IMR-90 (cell line): ENCODE data around the gene GAL3ST1. TPM values are rescaled to one million over a fixed set of nuclear protein-coding genes. Genes with fewer than 3 reads are reported as not detected.

Experiments used
- ATAC-seq: fragments of 200-7000 bp; cut with Tn5 transposase; 2 replicates; pipeline ENCODE4 v1.9.1; 2020; ENCODE audit warnings: low read depth, mild to moderate bottlenecking, moderate library complexity
- BruUV-seq: library from RNA; stranded (reverse); fragments of 400-500 nt; replicated peaks from 2 replicates; lab custom pipeline; 2021; lab: Mats Ljungman, UMichigan
- CTCF ChIA-PET: fragments of 300-600 bp; formaldehyde crosslinking; extraction: SDS; loops from one replicate; lab custom pipeline; 2021; ENCODE audit warnings: antibody characterized with exemption; lab: Yijun Ruan, JAX
- POLR2A ChIA-PET: fragments of 300-600 bp; sonication (Branson Sonifier 250); formaldehyde crosslinking; loops from one replicate; lab custom pipeline; 2022; ENCODE audit warnings: antibody characterized with exemption; ENCODE audit not compliant: unreplicated experiment; lab: Charles Lee
- DNase-seq: peaks from one replicate; pipeline ENCODE4 v3.0.0; 2013
- H2AFZ ChIP-seq: replicated peaks from 2 replicates; pipeline ENCODE3; 2013; ENCODE audit warnings: low read length, mild to moderate bottlenecking; ENCODE audit not compliant: poor library complexity
- H2AK5ac ChIP-seq: 2 replicates; pipeline ENCODE4 v1.6.1; 2013; ENCODE audit warnings: low read depth, low read length, inconsistent platforms
- H2AK9ac ChIP-seq: replicated peaks from 2 replicates; pipeline ENCODE3; 2013; ENCODE audit warnings: mild to moderate bottlenecking, low read depth, low read length, moderate library complexity; ENCODE audit not compliant: poor library complexity
- H2BK120ac ChIP-seq: 2 replicates; pipeline ENCODE4 v1.6.1; 2013; ENCODE audit warnings: low read depth, low read length, inconsistent platforms
- H2BK15ac ChIP-seq: 3 replicates; pipeline ENCODE4 v1.6.1; 2013; ENCODE audit warnings: low read depth, low read length, inconsistent platforms
- H2BK20ac ChIP-seq: 2 replicates; pipeline ENCODE4 v1.6.1; 2013; ENCODE audit warnings: low read depth, mild to moderate bottlenecking, inconsistent platforms, low read length, moderate library complexity
- H2BK5ac ChIP-seq: 2 replicates; pipeline ENCODE4 v1.6.1; 2013; ENCODE audit warnings: mild to moderate bottlenecking, low read depth, low read length, inconsistent platforms; ENCODE audit not compliant: poor library complexity, severe bottlenecking
- H3K14ac ChIP-seq: replicated peaks from 2 replicates; pipeline ENCODE4 v1.6.1; 2013; ENCODE audit warnings: low read depth, low read length, inconsistent platforms
- H3K18ac ChIP-seq: 2 replicates; pipeline ENCODE4 v1.6.1; 2013; ENCODE audit warnings: low read depth, low read length, control low read depth
- H3K23ac ChIP-seq: 2 replicates; pipeline ENCODE4 v1.6.1; 2013; ENCODE audit warnings: low read depth, low read length, inconsistent platforms
- H3K27ac ChIP-seq: 2 replicates; pipeline ENCODE4 v1.5.1; 2013; ENCODE audit warnings: mild to moderate bottlenecking, control low read depth, low read length; ENCODE audit not compliant: insufficient read depth
- H3K27me3 ChIP-seq: 2 replicates; pipeline ENCODE4 v1.6.1; 2013; ENCODE audit warnings: low read length; ENCODE audit not compliant: control insufficient read depth, insufficient read depth
- H3K36me3 ChIP-seq: 2 replicates; pipeline ENCODE4 v1.6.1; 2013; ENCODE audit warnings: low read length, mixed read lengths; ENCODE audit not compliant: control insufficient read depth, insufficient read depth
- H3K4ac ChIP-seq: 2 replicates; pipeline ENCODE4 v1.6.1; 2013; ENCODE audit warnings: low read depth, low read length, inconsistent platforms
- H3K4me1 ChIP-seq: 2 replicates; pipeline ENCODE4 v1.6.1; 2013; ENCODE audit warnings: low read length, mixed read lengths; ENCODE audit not compliant: control insufficient read depth, insufficient read depth
- H3K4me2 ChIP-seq: 2 replicates; pipeline ENCODE4 v1.6.1; 2013; ENCODE audit warnings: low read depth, mild to moderate bottlenecking, control low read depth, low read length, moderate library complexity
- H3K4me3 ChIP-seq: 2 replicates; pipeline ENCODE4 v1.5.1; 2013; ENCODE audit warnings: low read depth, mild to moderate bottlenecking, control low read depth, low read length, moderate library complexity; ENCODE audit not compliant: insufficient read depth
- H3K56ac ChIP-seq: 2 replicates; pipeline ENCODE4 v1.6.1; 2013; ENCODE audit warnings: low read length, inconsistent platforms; ENCODE audit not compliant: insufficient read depth; ENCODE audit errors: extremely low read depth
- H3K79me1 ChIP-seq, 2 experiments: 2 replicates each; pipeline ENCODE4 v1.6.1; 2013; ENCODE audit warnings: low read length in 2 of 2, inconsistent platforms in 1 of 2, low read depth in 1 of 2
- H3K9ac ChIP-seq: 2 replicates; pipeline ENCODE4 v1.6.1; 2013; ENCODE audit warnings: low read depth, low read length, control low read depth
- H3K9me1 ChIP-seq: 2 replicates; pipeline ENCODE4 v1.6.1; 2013; ENCODE audit warnings: low read length, inconsistent platforms; ENCODE audit not compliant: insufficient read depth
- H3K9me3 ChIP-seq: 2 replicates; pipeline ENCODE4 v1.6.1; 2013; ENCODE audit warnings: low read length; ENCODE audit not compliant: control insufficient read depth, insufficient read depth
- H4K20me1 ChIP-seq: 2 replicates; pipeline ENCODE4 v1.6.1; 2013; ENCODE audit warnings: low read length, inconsistent platforms; ENCODE audit not compliant: insufficient read depth
- H4K5ac ChIP-seq: 2 replicates; pipeline ENCODE4 v1.6.1; 2013; ENCODE audit warnings: mild to moderate bottlenecking, low read depth, low read length, control low read depth
- H4K8ac ChIP-seq, 2 experiments: 2 replicates each; pipeline ENCODE4 v1.6.1; 2013; ENCODE audit warnings: low read depth in 2 of 2, low read length in 2 of 2, control low read depth in 1 of 2, inconsistent platforms in 1 of 2
- H4K91ac ChIP-seq: 2 replicates; pipeline ENCODE4 v1.6.1; 2013; ENCODE audit warnings: low read depth, low read length, inconsistent platforms; ENCODE audit not compliant: insufficient read depth
- BHLHE40 ChIP-seq: fragments of 150-350 bp; IDR thresholded peaks from 2 replicates; pipeline ENCODE4 v1.6.1; 2016; ENCODE audit warnings: mild to moderate bottlenecking, low read depth, low read length
- CEBPB ChIP-seq: IDR thresholded peaks from 2 replicates; pipeline ENCODE4 v1.6.1; 2012; ENCODE audit warnings: low read depth, low read length, improper control_type of control experiment
- CHD1 ChIP-seq: IDR thresholded peaks from 2 replicates; pipeline ENCODE4 v1.6.1; 2012; ENCODE audit warnings: low read depth, low read length, improper control_type of control experiment
- FOS ChIP-seq: fragments of 150-350 bp; IDR thresholded peaks from 2 replicates; pipeline ENCODE4 v1.6.1; 2016; ENCODE audit warnings: low read depth, low read length
- MAFK ChIP-seq: IDR thresholded peaks from 2 replicates; pipeline ENCODE4 v1.6.1; 2012; ENCODE audit warnings: low read depth, low read length, improper control_type of control experiment
- MXI1 ChIP-seq: IDR thresholded peaks from 2 replicates; pipeline ENCODE4 v1.6.1; 2012; ENCODE audit warnings: low read depth, mild to moderate bottlenecking, low read length, moderate library complexity, borderline replicate concordance
- POLR2A ChIP-seq: IDR thresholded peaks from 2 replicates; pipeline ENCODE4 v1.6.1; 2012; ENCODE audit warnings: mild to moderate bottlenecking, low read depth, low read length
- RAD21 ChIP-seq: IDR thresholded peaks from 2 replicates; pipeline ENCODE4 v1.6.1; 2012; ENCODE audit warnings: low read length, improper control_type of control experiment
- RCOR1 ChIP-seq: IDR thresholded peaks from 2 replicates; pipeline ENCODE4 v1.6.1; 2012; ENCODE audit warnings: mild to moderate bottlenecking, low read length, improper control_type of control experiment; ENCODE audit not compliant: insufficient replicate concordance
- RFX5 ChIP-seq: IDR thresholded peaks from 2 replicates; pipeline ENCODE4 v1.8.0; 2012; ENCODE audit warnings: low read depth, mild to moderate bottlenecking, low read length, moderate library complexity
- SMC3 ChIP-seq: fragments of 150-350 bp; IDR thresholded peaks from 2 replicates; pipeline ENCODE4 v1.6.1; 2016; ENCODE audit warnings: low read depth, mild to moderate bottlenecking, antibody characterized with exemption, low read length, moderate library complexity
- whole genome bisulfite sequencing, 2 experiments: methylation state at CpG; one replicate each; pipeline versions ENCODE4 v1.1.5 to v1.1.7; 2013; ENCODE audit warnings: missing lambda C conversion rate in 2 of 2; ENCODE audit not compliant: insufficient read length in 1 of 2; ENCODE audit errors: extremely low coverage in 2 of 2; 5-methylcytosine and 5-hydroxymethylcytosine counted together
- dilution Hi-C: fragments of 300-500 bp; cut with HindIII; formaldehyde crosslinking; loops from one replicate; pipeline ENCODE4 v1.14.3; 2018; ENCODE audit warnings: low sequenced_read_pairs; ENCODE audit not compliant: unreplicated experiment
- in situ Hi-C: fragments of 300-500 bp; cut with MboI; formaldehyde crosslinking; loops from 3 replicates; pipeline ENCODE4 v1.14.3; 2019; ENCODE audit warnings: low sequenced_read_pairs, inconsistent platforms, mixed read lengths
- intact Hi-C: fragments of 100-400 bp; cut with micrococcal nuclease; formaldehyde crosslinking; loops from 2 replicates; pipeline ENCODE4 v1.10.0; 2022
- polyA plus RNA-seq, 3 experiments: library from polyadenylated mRNA; depleted of rRNA; stranded (reverse); fragments of >200 nt; gene quantifications; 2 replicates each; pipeline ENCODE4 v1.2.3, GENCODE V29; 2012; ENCODE audit warnings: low replicate concordance in 1 of 3
- total RNA-seq: library from RNA; depleted of rRNA; stranded (reverse); fragments of >200 nt; gene quantifications from 2 replicates; pipeline ENCODE4 v1.2.3, GENCODE V29; 2012
- TF ChIP-seq, protein P1 (sequence below): fragments of 150-350 bp; IDR thresholded peaks from 2 replicates; pipeline ENCODE4 v1.6.1; 2016; ENCODE audit warnings: low read depth, mild to moderate bottlenecking, low read length, moderate library complexity, borderline replicate concordance
- TF ChIP-seq, protein P2 (sequence below): conservative IDR thresholded peaks from 2 replicates; pipeline ENCODE4 v1.5.1; 2012; ENCODE audit warnings: mild to moderate bottlenecking, low read depth, low read length, improper control_type of control experiment

GAL3ST1 gene
- total and polyA plus RNA-seq, 2 of the 4 experiments (the other 2 are of a cell fraction), result not detected

DNA sequence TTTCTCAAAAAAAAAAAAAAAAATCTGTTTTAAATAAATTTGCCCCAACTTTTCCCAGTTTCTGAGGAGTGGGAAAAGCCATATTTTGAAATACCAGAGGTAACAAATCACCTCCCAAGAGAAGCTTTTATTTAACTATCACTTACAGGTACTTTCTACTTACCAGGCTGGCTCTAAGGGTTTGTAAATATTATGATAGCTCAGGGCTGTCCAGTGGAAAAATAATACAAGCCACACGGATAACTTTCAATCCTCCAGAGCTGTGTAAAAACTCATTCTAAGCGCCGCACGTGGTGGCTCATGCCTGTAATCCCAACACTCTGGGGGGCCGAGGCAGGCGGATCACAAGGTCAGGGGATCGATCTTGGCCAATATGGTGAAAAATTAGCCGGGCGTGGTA, 63.4 kb downstream of the GAL3ST1 start:
- TF ChIP-seq SMC3, result no peak
- TF ChIP-seq FOS, result no peak
- no peak for TF ChIP-seq CHD1
- TF ChIP-seq POLR2A, result no peak
- no peak for TF ChIP-seq RCOR1
- TF ChIP-seq, protein P1, sequence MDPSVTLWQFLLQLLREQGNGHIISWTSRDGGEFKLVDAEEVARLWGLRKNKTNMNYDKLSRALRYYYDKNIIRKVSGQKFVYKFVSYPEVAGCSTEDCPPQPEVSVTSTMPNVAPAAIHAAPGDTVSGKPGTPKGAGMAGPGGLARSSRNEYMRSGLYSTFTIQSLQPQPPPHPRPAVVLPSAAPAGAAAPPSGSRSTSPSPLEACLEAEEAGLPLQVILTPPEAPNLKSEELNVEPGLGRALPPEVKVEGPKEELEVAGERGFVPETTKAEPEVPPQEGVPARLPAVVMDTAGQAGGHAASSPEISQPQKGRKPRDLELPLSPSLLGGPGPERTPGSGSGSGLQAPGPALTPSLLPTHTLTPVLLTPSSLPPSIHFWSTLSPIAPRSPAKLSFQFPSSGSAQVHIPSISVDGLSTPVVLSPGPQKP, result no peak
- TF ChIP-seq, protein P2, sequence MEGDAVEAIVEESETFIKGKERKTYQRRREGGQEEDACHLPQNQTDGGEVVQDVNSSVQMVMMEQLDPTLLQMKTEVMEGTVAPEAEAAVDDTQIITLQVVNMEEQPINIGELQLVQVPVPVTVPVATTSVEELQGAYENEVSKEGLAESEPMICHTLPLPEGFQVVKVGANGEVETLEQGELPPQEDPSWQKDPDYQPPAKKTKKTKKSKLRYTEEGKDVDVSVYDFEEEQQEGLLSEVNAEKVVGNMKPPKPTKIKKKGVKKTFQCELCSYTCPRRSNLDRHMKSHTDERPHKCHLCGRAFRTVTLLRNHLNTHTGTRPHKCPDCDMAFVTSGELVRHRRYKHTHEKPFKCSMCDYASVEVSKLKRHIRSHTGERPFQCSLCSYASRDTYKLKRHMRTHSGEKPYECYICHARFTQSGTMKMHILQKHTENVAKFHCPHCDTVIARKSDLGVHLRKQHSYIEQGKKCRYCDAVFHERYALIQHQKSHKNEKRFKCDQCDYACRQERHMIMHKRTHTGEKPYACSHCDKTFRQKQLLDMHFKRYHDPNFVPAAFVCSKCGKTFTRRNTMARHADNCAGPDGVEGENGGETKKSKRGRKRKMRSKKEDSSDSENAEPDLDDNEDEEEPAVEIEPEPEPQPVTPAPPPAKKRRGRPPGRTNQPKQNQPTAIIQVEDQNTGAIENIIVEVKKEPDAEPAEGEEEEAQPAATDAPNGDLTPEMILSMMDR, result no peak
- TF ChIP-seq BHLHE40, result no peak
- no peak for TF ChIP-seq MAFK
- no peak for TF ChIP-seq RFX5
- TF ChIP-seq MXI1, result no peak
- TF ChIP-seq RAD21, result no peak
- TF ChIP-seq CEBPB, result no peak
- BruUV-seq, result no TSS peak

More for the DNA sequence above, 63.4 kb downstream of the GAL3ST1 start:
- no peak overlapping the region for H2AK9ac ChIP-seq
- H2BK120ac ChIP-seq, result no peak overlapping the region
- no peaks in the 10 kb centered on the region for H3K9me1 ChIP-seq
- ChIA-PET CTCF (no interaction called here), POLR2A (no interaction called here)
- no peaks in the 10 kb centered on the region for H3K36me3 ChIP-seq
- dilution Hi-C loops (no loop called here), intact Hi-C loops (no loop called here), in situ Hi-C loops (no loop called here)
- DNase-seq, result no peak
- no peaks in the 10 kb centered on the region for H3K4me1 ChIP-seq
- no peak overlapping the region for H2AK5ac ChIP-seq
- H3K4ac ChIP-seq, result no peak overlapping the region
- 82% methylated on average over 8 of the region's 9 CpGs; no CpG with 5 or more reads in 1 of the 2 experiments for WGBS, 2 experiments
- no peak overlapping the region for H4K91ac ChIP-seq
- H3K27ac ChIP-seq, result no peak overlapping the region
- H3K14ac ChIP-seq, result no peak overlapping the region
- no peak overlapping the region for H2AFZ ChIP-seq
- H3K9me3 ChIP-seq, result peaks cover 3% of the 10 kb centered on the region; the same call in 1 of the 2 replicates
- H4K8ac ChIP-seq, result no peak overlapping the region
- H3K56ac ChIP-seq, result no peak overlapping the region
- H3K4me3 ChIP-seq, result no peak overlapping the region
- H3K4me2 ChIP-seq, result no peak overlapping the region
- no peak overlapping the region for H3K18ac ChIP-seq
- peaks cover 27% of the 10 kb centered on the region for H3K27me3 ChIP-seq
- H2BK15ac ChIP-seq, result no peak overlapping the region
- no peaks in the 10 kb centered on the region for H3K79me1 ChIP-seq
- H3K23ac ChIP-seq, result no peak overlapping the region
- no peak for ATAC-seq
- no peak overlapping the region for H2BK20ac ChIP-seq
- no peaks in the 10 kb centered on the region for H4K20me1 ChIP-seq
- no peak overlapping the region for H2BK5ac ChIP-seq
- H4K5ac ChIP-seq, result no peak overlapping the region
- H3K9ac ChIP-seq, result no peak overlapping the region
